HL-60 (cell line): Measurements from ENCODE around the gene DSCAML1.
A peak's percentile ranks its signal among the peaks of the same experiment; 100 is the strongest.

Experiments used
- DNase-seq, 2 experiments: peaks; one replicate each; pipeline ENCODE4 v3.0.0-alpha.2; 2010 to 2020; ENCODE audit warnings: low read depth in 1 of 2, low spot score in 1 of 2
- H3K27ac ChIP-seq: fragments of 250-450 bp; sonication (Bioruptor Pico); replicated peaks from 2 replicates; pipeline ENCODE4 v1.5.1; 2020; ENCODE audit warnings: mild to moderate bottlenecking, moderate library complexity
- H3K27me3 ChIP-seq: fragments of 250-450 bp; sonication (Bioruptor Pico); 2 replicates; pipeline ENCODE4 v1.5.1; 2021; ENCODE audit warnings: mild to moderate bottlenecking, moderate library complexity; ENCODE audit not compliant: insufficient read depth, poor library complexity, severe bottlenecking
- H3K4me3 ChIP-seq: replicated peaks from 2 replicates; pipeline ENCODE4 v1.5.1; 2011; ENCODE audit warnings: mild to moderate bottlenecking, control low read depth, low read length; ENCODE audit not compliant: insufficient read depth
- CTCF ChIP-seq: IDR thresholded peaks from one replicate; pipeline ENCODE4 v1.5.1; 2011; ENCODE audit warnings: low read length, control low read depth, inconsistent platforms; ENCODE audit not compliant: insufficient read depth
- GABPA ChIP-seq: IDR thresholded peaks from 2 replicates; pipeline ENCODE4 v1.6.1; 2012; ENCODE audit warnings: low read depth
- POLR2AphosphoS5 ChIP-seq: IDR thresholded peaks from 2 replicates; pipeline ENCODE4 v1.6.1; 2012; ENCODE audit warnings: low read depth
- REST ChIP-seq: IDR thresholded peaks from 2 replicates; pipeline ENCODE4 v1.6.1; 2012; ENCODE audit warnings: low read depth; ENCODE audit not compliant: insufficient replicate concordance
- SPI1 ChIP-seq: IDR thresholded peaks from 2 replicates; pipeline ENCODE4 v1.6.1; 2012; ENCODE audit warnings: low read depth, mild to moderate bottlenecking, borderline replicate concordance

Gene DSCAML1

GRCh38 chr11:117745346-117745745, 51.7 kb downstream of the DSCAML1 start:
- no peak overlapping the region for H3K27ac ChIP-seq
- TF ChIP-seq GABPA (no peak), SPI1 (no peak), CTCF (no peak), POLR2AphosphoS5 (no peak), REST (no peak)

GRCh38 chr11:117744471-117745150, 52.4 kb downstream of the DSCAML1 start:
- Histone ChIP-seq H3K27me3 (no peaks in the 10 kb centered on the region), H3K4me3 (no peak overlapping the region), H3K27ac (no peak overlapping the region)
- DNase-seq, result no peak
- no peak for TF ChIP-seq CTCF
- no peak for TF ChIP-seq REST
- TF ChIP-seq SPI1, result no peak
- no peak for TF ChIP-seq GABPA
- no peak for TF ChIP-seq POLR2AphosphoS5

More at GRCh38 chr11:117745346-117745745, 51.7 kb downstream of the DSCAML1 start:
- no peaks in the 10 kb centered on the region for H3K27me3 ChIP-seq
- no peak overlapping the region for H3K4me3 ChIP-seq
- DNase-seq, result no peak

- Histone ChIP-seq H3K27ac (no peak overlapping the region), H3K4me3 (no peak overlapping the region), H3K27me3 (peaks cover 4% of the 10 kb centered on the region)
- TF ChIP-seq REST (no peak), SPI1 (no peak), GABPA (no peak), POLR2AphosphoS5 (no peak), CTCF (no peak)
- peak; percentile 14 to 53 for DNase-seq
Observed at GRCh38 chr11:117743121-117743815, 53.7 kb downstream of the DSCAML1 start.
